Measurements from ENCODE around the gene ACTG2.

DNA sequence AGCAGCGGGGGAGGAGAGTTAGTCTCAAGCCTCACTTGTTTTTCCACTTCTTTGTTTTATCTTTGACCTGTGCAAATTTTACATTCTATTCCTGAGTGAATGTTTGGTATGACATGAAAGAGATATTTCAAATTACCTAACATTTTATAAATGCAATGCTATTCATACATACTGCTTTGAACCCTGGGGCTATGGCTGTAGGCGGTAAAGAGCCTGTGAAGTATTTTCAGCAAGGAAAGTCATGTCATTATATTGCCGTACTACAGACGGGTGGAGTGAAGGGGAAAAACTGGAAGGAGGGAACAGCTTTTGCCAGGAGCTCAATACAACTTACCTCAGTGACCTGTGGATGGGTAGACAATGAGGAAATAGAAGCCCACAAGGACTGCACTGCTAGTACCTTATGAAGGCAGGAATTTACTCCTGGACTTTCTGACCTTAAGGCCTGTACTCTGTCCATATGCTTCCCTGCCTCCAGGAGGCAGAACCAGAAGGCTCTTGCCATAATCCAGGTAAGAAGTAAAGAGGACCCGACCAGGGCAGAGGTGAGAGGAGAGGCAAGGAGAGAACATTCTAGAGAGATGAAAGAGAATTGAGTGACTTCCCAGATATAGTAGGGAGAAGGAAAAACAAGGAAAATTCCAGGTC, 63.5 kb downstream of the ACTG2 start:
- TF ChIP-seq CTCF (IDR thresholded peaks at IDR 0.05) (no peak), POLR2A (IDR thresholded peaks at IDR 0.05) (no peak)

Data from esophagus squamous epithelium (tissue), 4 donors.